GM20431 (cell line): ENCODE measurements around the gene ATP6AP2.
"Not testable (repeated sequence)": the region's sequence is repeated elsewhere in the genome, so short reads cannot be mapped to it uniquely, and the experiment has no call there.

Experiments used
- in situ Hi-C: fragments of 300-500 bp; cut with MseI, MboI; formaldehyde crosslinking; loops from one replicate; pipeline ENCODE4 v1.15.0; 2020; ENCODE audit warnings: low sequenced_read_pairs; ENCODE audit not compliant: unreplicated experiment

Gene ATP6AP2, protein sequence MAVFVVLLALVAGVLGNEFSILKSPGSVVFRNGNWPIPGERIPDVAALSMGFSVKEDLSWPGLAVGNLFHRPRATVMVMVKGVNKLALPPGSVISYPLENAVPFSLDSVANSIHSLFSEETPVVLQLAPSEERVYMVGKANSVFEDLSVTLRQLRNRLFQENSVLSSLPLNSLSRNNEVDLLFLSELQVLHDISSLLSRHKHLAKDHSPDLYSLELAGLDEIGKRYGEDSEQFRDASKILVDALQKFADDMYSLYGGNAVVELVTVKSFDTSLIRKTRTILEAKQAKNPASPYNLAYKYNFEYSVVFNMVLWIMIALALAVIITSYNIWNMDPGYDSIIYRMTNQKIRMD

GRCh38 chrX:40580537-40581335 lies at the start of gene ATP6AP2:
ATP6AP2 (plus strand) TSS chrX:40580970; CDS start chrX:40581066, 96 bp downstream.
- in situ Hi-C loops: no loop called here

DNA sequence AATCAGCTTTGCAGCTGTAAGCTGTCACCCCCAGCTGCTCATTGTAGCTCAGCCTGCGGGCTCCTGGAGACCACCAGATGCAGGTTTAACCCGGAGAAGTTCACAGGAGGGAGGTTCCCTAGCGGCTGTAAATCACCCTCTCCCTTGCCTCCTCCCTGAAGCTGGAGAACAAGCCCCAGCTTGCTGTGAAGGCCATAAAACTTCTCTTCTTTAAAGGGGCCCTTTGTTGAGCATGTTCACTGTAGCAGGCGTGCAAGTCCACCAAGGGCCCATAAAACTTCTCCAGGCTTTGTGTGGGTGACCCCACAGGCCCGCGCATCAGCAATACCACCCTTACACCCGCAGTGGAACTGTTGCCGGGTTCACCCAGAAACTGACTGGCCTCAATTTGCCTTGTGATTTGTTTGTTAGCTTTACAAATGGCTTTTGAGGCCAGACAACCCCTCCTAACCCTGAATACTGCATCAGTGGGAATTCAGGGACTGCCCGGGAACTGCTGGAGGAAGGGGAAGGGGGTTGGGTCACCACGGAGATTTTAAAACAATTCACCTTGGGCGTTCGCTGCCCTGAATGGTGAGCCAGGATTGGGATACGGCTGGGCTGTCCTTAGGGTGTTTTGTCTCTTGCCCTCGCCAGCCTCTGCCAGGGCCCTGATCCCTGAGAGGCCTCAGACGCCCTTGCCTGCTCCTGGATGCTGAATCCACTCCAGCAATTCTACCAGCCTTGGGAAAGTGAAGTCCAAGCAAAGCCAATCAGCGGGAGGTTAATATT lies 49.5 kb upstream of the ATP6AP2 start:
- in situ Hi-C loops: no loop called here

DNA sequence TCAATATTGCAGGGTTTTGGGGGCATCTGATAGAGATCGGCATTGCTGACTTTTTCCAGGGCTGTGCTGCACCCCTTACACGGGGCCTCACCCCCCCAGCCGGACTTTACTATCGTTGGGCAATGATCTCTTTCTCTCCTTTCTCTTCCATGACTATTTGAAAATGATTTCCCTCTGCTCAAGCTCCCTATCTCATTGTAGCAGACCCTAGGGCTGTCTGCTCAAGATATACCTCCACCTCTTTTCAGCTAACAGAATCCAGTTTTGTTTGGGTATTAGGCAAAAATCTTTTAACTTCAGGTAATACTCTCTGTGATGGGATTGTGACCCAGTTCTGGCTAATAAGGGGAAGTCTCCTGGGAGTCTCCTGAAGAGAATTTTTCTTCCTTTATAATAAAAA lies 43.5 kb upstream of the ATP6AP2 start:
- in situ Hi-C loops: no loop called here

DNA sequence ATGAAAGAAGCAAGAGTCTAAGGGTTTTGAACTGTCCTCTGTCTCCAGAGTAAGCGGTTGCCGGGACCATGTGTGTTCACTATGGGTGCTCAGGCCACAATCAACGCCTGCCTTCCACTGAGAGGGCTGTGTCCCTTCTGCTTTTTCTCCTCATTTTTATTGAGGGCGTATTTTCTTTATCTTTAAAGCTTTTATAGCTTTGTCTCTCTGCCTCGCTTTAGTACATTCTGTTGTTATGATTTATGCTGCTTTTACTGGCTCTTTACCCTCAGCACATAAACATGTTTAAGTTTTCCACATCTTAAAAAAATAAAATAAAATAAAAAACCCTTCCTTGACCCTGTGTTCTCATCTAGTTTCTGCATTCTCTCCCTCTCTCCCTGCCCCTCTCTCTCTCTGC lies 42.4 kb upstream of the ATP6AP2 start:
- in situ Hi-C loops: no loop called here

DNA sequence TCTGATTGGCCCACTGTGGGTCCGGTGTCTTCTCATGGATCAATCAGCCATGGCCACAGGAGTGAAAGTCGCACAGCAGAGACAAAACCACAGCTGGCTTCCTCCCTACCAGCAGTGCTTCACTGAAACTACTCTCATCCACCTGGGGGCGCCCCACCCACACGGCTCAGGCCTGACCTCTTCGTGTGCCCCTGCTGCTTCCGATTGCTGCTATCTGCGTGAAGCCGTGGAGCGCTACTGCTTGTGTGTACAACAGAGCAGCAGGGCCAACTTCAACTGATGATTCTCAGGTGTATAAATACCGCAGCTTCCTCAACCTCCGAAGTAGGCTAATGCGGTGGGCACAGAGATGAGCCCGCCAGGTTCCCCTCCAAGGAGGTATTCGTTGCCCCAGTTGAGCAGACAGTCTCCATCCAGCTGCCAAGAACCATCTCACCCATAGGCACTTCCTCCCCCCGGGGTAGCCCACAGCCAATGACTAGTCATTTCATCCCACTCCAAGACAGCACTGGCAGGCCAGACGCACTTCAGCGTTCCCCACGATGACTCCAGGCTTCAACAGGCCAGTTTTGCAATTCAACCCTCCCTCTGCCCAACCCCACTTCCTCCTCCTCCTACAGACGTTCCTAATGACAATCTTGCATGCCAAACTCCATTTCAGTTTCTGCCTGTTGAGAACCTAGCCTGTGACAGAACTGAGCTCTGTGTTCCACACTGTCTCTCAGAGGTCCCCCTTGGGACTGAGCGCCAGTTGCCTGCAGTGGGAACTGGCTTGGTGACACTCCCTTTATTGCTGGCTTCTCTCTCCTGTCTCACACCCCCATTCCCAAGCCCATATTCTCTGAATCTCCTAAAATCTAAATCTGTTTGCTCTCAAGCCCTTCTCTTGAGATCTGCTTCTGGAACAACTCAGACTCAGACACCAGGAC lies 41.3 kb upstream of the ATP6AP2 start:
- in situ Hi-C loops: no loop called here

- in situ Hi-C loops: no loop called here
Measured at GRCh38 chrX:40542208-40542607, 38.6 kb upstream of the ATP6AP2 start.

- in situ Hi-C loops: no loop called here
Measured at GRCh38 chrX:40542972-40543371, 37.8 kb upstream of the ATP6AP2 start.

DNA sequence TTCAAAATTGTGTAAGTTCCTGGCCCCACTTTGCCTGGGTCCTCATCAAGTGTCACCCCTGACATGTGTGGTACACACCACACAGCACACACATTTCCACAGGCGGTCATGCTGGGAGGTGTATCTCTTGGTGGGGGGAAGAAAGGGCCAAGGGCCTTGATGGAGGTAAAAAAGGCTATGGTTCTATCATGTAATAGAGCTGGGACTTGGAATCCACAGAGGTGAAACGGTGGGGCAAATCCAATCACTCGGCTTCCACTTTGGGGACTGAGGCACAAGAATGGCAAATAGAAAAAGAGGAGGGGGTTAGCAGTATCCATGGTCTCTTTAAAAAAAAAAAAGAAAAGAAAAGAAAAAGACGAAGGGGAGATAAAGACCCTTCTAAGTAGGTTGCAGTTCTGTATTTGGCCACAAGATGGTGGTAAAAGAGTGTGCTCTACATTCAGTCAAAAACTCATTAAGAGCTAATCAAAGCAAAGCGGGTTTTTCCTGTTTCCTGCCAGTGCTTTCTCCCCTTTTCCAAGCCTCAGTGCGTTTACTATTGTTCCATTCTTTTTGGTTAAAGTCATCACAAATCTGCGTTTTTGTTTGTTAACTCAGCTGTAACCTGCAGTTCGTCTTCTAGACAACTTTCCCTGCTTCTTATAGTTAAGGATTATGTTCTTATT lies 37.0 kb upstream of the ATP6AP2 start:
- in situ Hi-C loops: no loop called here

- in situ Hi-C loops: no loop called here
Measured at GRCh38 chrX:40544343-40545266, 36.2 kb upstream of the ATP6AP2 start.

DNA sequence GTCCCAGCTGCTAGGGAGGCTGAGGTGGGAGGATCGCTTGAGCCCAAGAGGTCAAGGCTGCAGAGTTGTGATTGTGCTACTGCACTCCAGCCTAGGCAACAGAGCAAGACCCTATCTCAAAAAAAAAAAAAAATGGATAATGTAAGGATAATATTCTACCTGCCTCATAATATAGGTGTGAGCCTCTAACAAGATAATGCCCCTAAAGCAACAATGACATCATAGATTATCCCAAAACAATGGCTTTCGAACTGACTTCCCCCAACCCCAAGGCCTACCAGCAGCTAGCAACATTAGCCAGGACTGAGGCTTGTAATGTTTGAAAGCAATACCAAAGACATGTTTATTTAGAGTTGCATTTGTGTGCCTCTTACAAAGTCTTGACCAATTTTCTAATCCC lies 33.9 kb upstream of the ATP6AP2 start:
- in situ Hi-C loops: no loop called here

DNA sequence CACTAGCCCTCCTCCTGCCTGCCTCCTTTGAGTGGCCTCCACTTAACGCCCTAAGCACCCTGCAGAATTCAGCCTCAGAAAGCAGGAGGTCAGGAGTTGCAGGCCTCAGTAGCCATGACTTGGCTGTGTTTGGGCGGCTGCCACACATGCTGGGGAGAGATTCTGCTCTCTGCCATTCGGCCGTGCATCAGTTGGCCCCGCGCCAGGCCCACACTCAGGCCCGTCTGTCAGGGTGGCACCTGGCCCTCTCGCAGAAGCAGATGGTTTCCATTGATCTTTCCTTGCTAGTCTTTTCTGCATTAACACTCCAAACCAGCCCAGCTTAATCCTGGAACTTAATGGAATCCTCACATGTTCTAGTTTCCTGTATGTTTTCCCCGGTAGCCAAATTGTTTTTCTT lies 30.7 kb upstream of the ATP6AP2 start:
- in situ Hi-C loops: no loop called here

DNA sequence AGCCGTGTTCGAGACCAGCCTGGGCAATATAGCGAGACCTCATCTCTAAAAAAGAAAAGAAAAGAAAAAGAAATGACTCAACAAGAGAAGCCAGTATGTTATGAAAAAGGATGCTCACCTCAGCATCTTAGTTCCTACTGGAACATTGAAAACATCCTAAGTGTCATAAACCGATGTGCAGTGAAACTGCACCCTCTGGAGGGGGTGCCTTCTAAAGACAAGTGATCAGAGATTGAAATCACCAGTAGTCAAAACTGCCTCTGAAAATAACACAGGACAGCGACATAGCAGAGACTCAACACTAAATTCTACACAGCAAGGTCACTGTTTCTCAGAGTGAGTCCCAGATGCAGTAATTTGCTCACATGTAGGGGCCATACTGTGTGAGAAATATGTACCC lies 28.0 kb upstream of the ATP6AP2 start:
- in situ Hi-C loops: no loop called here

DNA sequence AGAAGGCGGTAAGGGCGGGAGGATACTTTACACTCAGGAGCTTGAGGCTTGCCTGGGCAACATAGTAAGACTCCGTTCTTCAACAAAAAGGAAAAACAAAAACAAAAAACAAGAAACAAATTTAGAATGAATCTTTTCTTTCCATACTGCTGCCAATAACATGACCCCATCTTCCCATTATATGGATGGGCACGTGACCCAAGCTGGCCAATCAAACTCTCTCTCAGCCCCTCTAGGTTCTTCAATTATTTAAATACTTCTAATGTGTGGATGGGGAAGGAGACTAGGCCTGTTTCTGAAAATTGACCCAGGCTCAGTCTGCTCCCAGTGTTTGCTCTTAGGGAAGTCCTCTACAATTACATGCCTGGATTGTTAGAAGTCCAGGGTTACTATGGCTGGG lies 22.2 kb upstream of the ATP6AP2 start:
- in situ Hi-C loops: no loop called here

- in situ Hi-C loops: no loop called here
Measured at GRCh38 chrX:40563784-40564183, 17.0 kb upstream of the ATP6AP2 start.

- in situ Hi-C loops: no loop called here
Measured at GRCh38 chrX:40564447-40564846, 16.3 kb upstream of the ATP6AP2 start.

DNA sequence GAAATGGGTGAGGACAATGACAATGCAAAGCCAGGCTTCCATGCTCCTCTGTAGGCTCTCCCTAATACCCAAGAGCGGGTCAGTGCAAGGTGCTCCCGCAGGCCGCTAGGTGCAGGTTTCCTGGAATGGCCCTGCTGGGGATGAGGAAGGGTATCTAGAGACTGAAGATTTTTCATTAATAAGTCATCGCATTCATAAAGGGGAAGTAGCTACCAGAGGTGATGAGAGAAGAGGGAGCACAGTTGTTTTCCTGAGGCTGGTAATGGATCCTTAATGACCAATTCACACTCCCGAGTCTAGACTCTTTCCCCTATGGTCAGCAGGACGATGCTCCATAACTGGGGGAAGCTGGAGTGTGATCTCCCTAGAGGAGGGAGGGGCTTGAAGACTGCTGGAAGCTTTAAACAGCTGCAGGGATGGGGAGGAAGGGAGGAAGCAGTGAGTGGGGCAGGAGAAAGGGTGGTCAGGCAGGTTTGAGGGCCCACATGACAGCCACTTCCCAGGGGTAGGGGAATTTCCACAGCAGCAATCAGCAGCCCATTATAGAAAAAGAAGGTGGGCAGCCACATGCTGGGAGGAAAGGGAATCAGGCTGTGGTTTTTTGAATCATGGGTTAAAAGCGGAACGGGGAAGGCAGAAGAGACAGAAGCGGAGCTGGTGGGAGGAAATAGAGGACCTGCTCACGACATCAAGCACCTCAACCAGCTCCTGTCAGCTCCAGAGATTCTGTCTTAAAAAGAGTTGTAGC lies 10.2 kb upstream of the ATP6AP2 start:
- in situ Hi-C loops: no loop called here

GRCh38 chrX:40571164-40571563 lies 9.6 kb upstream of the ATP6AP2 start:
- in situ Hi-C loops: not testable (repeated sequence)

- in situ Hi-C loops: no loop called here
Measured at GRCh38 chrX:40571600-40571999, 9.2 kb upstream of the ATP6AP2 start.
